ENCODE results near the gene RHBDD1. TPM values are rescaled to one million over a fixed set of nuclear protein-coding genes. Genes with fewer than 3 reads are reported as not detected.

RHBDD1 gene
- total and polyA plus RNA-seq, 4 donors, result 8.5 to 45.8 (median 16.1) TPM

DNA sequence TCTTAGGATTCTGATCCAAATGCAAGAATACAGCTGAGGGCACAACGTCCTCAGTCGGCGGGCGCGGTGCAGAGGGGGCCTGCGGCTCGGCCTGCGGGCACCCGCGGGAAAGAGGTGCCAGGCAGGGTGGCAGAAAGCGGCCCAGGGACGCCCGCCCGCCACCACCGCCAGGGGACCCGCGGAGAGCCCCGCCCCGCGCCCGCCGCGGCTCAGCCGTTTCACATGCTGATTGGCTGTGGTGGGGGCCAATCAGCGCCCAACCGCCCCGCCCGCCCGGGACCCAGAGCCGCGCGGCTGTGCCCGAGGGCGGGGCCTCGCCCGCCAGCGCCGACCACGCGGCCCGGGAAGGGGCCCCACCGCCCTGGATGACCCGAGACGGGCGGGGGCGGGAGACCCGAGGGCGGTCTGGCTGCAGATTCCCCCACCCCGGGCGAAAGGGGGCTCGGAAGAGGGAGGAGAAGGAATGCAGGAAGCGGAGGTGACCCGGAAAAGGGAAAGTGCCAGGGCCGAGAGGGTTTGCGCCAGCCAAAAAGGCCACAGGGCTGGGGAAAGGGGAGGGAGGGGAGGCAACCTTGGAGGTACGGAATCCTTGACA is 44.3 kb upstream of the RHBDD1 start:
- under 1% methylated on average over 56 of the region's 56 CpGs for WGBS
- peak overlapping the region; percentile 77 to 78 for H3K9ac ChIP-seq (ENCODE audit: low read depth in 1 of 2, low read length in 2 of 2)
- H3K9me3 ChIP-seq (ENCODE audit: control insufficient read depth in 4 of 4, low read length in 3 of 4), result no peaks in the 10 kb centered on the region
- peak; percentile 89 for DNase-seq (ENCODE audit: low spot score)
- H3K4me1 ChIP-seq (ENCODE audit: control insufficient read depth in 4 of 4, insufficient read depth in 4 of 4, low read length in 3 of 4), result peaks cover 4 to 61% (median 37%) of the 10 kb centered on the region in 4 donors
- H3K36me3 ChIP-seq (ENCODE audit: control insufficient read depth in 4 of 4, insufficient read depth in 3 of 4, low read depth in 1 of 4, low read length in 3 of 4), result no peaks in the 10 kb centered on the region
- no peaks in the 10 kb centered on the region for H3K27me3 ChIP-seq (ENCODE audit: control insufficient read depth in 4 of 4, insufficient read depth in 4 of 4, low read length in 3 of 4)
- H3K4me3 ChIP-seq (ENCODE audit: low read depth in 1 of 3, low read length in 3 of 3), result peak overlapping the region; percentile 59 to 62 (median 61)
- H3K27ac ChIP-seq (ENCODE audit: low read depth in 1 of 2, low read length in 2 of 2), result peak overlapping the region; percentile 95 to 99
- TF ChIP-seq FOXA2 (IDR thresholded peaks at IDR 0.05) (no peak), SP1 (IDR thresholded peaks at IDR 0.05) (no peak), RXRA (IDR thresholded peaks at IDR 0.05) (peak in 1 of 2 donors; percentile 31), GABPA (IDR thresholded peaks at IDR 0.05 in 1 of 2, conservative IDR thresholded peaks at IDR 0.05 in 1 of 2) (no peak), TAF1 (conservative IDR thresholded peaks at IDR 0.05) (no peak), NR2F2 (IDR thresholded peaks at IDR 0.05) (peak; percentile 52), HNF4A (conservative IDR thresholded peaks at IDR 0.05) (no peak), MAX (IDR thresholded peaks at IDR 0.05) (peak; percentile 57), HNF4G (IDR thresholded peaks at IDR 0.05) (no peak), EGR1 (IDR thresholded peaks at IDR 0.05; ENCODE audit: low read depth in 2 of 2) (peak; percentile 66 to 84)
- TF ChIP-seq, protein P1, sequence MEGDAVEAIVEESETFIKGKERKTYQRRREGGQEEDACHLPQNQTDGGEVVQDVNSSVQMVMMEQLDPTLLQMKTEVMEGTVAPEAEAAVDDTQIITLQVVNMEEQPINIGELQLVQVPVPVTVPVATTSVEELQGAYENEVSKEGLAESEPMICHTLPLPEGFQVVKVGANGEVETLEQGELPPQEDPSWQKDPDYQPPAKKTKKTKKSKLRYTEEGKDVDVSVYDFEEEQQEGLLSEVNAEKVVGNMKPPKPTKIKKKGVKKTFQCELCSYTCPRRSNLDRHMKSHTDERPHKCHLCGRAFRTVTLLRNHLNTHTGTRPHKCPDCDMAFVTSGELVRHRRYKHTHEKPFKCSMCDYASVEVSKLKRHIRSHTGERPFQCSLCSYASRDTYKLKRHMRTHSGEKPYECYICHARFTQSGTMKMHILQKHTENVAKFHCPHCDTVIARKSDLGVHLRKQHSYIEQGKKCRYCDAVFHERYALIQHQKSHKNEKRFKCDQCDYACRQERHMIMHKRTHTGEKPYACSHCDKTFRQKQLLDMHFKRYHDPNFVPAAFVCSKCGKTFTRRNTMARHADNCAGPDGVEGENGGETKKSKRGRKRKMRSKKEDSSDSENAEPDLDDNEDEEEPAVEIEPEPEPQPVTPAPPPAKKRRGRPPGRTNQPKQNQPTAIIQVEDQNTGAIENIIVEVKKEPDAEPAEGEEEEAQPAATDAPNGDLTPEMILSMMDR (IDR thresholded peaks at IDR 0.05; ENCODE audit: low read depth, low read length, missing input control), result peak; percentile 47
- TF ChIP-seq, protein P2, sequence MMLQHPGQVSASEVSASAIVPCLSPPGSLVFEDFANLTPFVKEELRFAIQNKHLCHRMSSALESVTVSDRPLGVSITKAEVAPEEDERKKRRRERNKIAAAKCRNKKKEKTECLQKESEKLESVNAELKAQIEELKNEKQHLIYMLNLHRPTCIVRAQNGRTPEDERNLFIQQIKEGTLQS (IDR thresholded peaks at IDR 0.05), result no peak
- TF ChIP-seq, protein P3, sequence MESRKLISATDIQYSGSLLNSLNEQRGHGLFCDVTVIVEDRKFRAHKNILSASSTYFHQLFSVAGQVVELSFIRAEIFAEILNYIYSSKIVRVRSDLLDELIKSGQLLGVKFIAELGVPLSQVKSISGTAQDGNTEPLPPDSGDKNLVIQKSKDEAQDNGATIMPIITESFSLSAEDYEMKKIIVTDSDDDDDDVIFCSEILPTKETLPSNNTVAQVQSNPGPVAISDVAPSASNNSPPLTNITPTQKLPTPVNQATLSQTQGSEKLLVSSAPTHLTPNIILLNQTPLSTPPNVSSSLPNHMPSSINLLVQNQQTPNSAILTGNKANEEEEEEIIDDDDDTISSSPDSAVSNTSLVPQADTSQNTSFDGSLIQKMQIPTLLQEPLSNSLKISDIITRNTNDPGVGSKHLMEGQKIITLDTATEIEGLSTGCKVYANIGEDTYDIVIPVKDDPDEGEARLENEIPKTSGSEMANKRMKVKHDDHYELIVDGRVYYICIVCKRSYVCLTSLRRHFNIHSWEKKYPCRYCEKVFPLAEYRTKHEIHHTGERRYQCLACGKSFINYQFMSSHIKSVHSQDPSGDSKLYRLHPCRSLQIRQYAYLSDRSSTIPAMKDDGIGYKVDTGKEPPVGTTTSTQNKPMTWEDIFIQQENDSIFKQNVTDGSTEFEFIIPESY (IDR thresholded peaks at IDR 0.05), result no peak

- Histone ChIP-seq H3K4me1 (ENCODE audit: control insufficient read depth in 4 of 4, insufficient read depth in 4 of 4, low read length in 3 of 4) (peaks cover 4 to 68% (median 42%) of the 10 kb centered on the region in 4 donors), H3K27ac (ENCODE audit: low read depth in 1 of 2, low read length in 2 of 2) (peak overlapping the region; percentile 95 to 99), H3K36me3 (ENCODE audit: control insufficient read depth in 4 of 4, insufficient read depth in 3 of 4, low read depth in 1 of 4, low read length in 3 of 4) (no peaks in the 10 kb centered on the region), H3K27me3 (ENCODE audit: control insufficient read depth in 4 of 4, insufficient read depth in 4 of 4, low read length in 3 of 4) (no peaks in the 10 kb centered on the region), H3K4me3 (ENCODE audit: low read depth in 1 of 3, low read length in 3 of 3) (peak overlapping the region; percentile 61 to 71 (median 61)), H3K9ac (ENCODE audit: low read depth in 1 of 2, low read length in 2 of 2) (peak overlapping the region; percentile 72 to 77), H3K9me3 (ENCODE audit: control insufficient read depth in 4 of 4, low read length in 3 of 4) (no peaks in the 10 kb centered on the region)
- 23% methylated on average over 7 of the region's 7 CpGs for WGBS
- DNase-seq (ENCODE audit: low spot score), result no peak
- no peak for TF ChIP-seq YY1 (IDR thresholded peaks at IDR 0.05)
- TF ChIP-seq EGR1 (IDR thresholded peaks at IDR 0.05; ENCODE audit: low read depth in 2 of 2), result no peak
- TF ChIP-seq GABPA (IDR thresholded peaks at IDR 0.05 in 1 of 2, conservative IDR thresholded peaks at IDR 0.05 in 1 of 2), result no peak
- peak; percentile 30 for TF ChIP-seq SP1 (IDR thresholded peaks at IDR 0.05)
- no peak for TF ChIP-seq FOXA2 (IDR thresholded peaks at IDR 0.05)
- TF ChIP-seq HNF4A (conservative IDR thresholded peaks at IDR 0.05), result peak; percentile 16 to 20
- TF ChIP-seq MAX (IDR thresholded peaks at IDR 0.05), result no peak
- TF ChIP-seq RXRA (IDR thresholded peaks at IDR 0.05), result peak; percentile 65 to 68
- TF ChIP-seq FOXA1 (IDR thresholded peaks at IDR 0.05), result no peak
- TF ChIP-seq RAD21 (IDR thresholded peaks at IDR 0.05), result no peak
- TF ChIP-seq TAF1 (conservative IDR thresholded peaks at IDR 0.05), result no peak
- TF ChIP-seq, protein P4, sequence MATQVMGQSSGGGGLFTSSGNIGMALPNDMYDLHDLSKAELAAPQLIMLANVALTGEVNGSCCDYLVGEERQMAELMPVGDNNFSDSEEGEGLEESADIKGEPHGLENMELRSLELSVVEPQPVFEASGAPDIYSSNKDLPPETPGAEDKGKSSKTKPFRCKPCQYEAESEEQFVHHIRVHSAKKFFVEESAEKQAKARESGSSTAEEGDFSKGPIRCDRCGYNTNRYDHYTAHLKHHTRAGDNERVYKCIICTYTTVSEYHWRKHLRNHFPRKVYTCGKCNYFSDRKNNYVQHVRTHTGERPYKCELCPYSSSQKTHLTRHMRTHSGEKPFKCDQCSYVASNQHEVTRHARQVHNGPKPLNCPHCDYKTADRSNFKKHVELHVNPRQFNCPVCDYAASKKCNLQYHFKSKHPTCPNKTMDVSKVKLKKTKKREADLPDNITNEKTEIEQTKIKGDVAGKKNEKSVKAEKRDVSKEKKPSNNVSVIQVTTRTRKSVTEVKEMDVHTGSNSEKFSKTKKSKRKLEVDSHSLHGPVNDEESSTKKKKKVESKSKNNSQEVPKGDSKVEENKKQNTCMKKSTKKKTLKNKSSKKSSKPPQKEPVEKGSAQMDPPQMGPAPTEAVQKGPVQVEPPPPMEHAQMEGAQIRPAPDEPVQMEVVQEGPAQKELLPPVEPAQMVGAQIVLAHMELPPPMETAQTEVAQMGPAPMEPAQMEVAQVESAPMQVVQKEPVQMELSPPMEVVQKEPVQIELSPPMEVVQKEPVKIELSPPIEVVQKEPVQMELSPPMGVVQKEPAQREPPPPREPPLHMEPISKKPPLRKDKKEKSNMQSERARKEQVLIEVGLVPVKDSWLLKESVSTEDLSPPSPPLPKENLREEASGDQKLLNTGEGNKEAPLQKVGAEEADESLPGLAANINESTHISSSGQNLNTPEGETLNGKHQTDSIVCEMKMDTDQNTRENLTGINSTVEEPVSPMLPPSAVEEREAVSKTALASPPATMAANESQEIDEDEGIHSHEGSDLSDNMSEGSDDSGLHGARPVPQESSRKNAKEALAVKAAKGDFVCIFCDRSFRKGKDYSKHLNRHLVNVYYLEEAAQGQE (IDR thresholded peaks at IDR 0.05), result peak; percentile 51
- TF ChIP-seq, protein P3 (IDR thresholded peaks at IDR 0.05), result no peak
- no peak for TF ChIP-seq JUND (IDR thresholded peaks at IDR 0.05)
- no peak for TF ChIP-seq NR2F2 (IDR thresholded peaks at IDR 0.05)
- TF ChIP-seq HNF4G (IDR thresholded peaks at IDR 0.05), result no peak
Observed at GRCh38 chr2:226792155-226792881, 43.5 kb upstream of the RHBDD1 start.

Data from liver (tissue), 9 donors.